Left forelimb (tissue), 1 donor: ENCODE measurements around the gene INTS7.
"Not testable (repeated sequence)": the region's sequence is repeated elsewhere in the genome, so short reads cannot be mapped to it uniquely, and the experiment has no call there.

Source experiments
- DNase-seq: peaks from one replicate; pipeline ENCODE4 v3.0.0-alpha.2; 2018; ENCODE audit warnings: low spot score

INTS7 gene

DNA sequence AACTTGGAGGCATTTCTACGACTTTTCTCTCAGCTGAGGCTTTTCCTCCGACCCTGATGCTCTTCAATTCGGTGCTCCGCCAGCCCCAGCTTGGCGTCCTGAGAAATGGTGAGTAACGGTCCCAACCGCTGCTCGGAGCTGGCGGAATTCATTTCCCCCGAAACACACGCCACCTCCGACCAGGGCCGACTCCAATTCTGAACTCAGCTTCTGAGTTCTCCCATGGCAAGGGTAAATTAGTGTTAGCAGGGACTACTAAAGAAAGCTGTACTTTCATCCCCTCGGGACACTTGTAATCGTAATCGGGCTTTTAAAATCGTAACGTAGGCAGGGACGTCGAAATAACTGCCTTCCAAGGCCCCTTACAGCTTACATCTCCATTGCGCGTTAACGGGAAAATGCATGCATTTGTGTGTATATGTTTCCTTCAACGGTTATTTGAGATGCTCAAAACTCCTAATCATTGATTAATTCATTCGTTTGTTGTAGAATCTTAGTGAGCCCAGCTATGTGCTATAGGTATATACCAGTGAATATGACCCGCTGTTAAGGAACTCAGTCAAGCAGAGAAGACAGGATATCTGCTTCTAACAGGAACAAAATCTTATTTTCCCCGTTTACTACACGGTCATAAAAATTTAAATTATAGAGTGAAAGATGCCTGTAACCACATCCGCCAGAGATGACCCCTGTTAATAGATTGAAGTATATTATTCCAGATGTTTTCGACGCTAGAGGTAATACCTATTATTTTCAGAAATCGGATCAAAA is 663 bp upstream of the INTS7 start:
- no peak for DNase-seq

DNA sequence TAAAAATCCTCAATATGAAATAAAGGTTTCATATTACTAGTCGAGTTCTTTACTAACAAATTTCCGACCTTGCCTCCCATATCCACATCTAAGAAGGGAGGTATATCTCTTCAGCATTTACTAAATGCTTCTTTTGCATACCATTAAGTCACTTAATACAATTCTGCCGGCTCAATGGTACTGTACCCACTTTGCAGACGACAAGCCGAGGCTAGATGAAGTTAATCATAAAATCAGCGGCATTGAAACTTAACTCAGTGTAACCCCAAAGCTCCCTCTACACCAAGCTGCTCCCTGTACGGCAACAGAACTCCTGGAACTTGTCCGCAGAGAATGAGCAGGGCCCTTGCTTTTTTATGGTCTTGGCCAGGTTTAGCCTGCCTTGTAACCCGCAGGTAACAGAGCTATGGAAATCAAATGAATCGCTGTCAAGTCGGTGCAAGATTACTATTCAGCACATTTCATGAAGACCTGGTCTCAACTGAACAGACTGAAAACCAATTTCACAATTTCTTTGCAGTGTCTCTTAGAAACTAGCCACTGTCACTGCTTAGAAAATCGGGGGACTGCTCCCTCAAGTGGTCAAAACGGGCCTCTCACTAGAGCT is 738 bp downstream of the INTS7 start:
- DNase-seq, result no peak

DNA sequence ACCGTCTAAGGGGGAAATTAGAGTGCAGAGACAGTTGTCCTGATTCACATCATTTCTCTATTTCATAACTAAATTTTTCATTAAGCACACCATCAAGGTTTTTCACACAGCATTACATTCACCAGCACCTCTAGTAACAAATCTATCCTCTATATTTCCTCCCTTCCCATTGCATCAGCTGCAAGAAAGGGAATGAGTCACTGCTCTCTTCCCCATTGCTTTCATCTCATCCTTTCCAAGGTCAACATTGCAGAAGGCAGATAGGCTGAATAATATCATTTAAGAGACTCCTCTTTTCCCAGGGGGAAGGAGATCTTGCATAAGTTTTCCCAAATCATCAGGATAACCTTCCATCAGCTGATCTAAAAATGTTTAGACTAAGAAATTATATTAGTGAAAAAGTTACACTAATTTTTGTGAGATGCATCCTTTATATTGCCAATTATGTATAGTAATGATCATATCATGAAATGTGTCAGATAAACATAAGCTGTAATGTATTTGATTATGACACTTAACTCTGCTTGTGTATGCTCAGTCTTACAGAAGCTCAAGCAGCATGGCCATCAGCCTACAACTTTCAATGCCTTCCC is 4.3 kb downstream of the INTS7 start:
- DNase-seq, result no peak

DNA sequence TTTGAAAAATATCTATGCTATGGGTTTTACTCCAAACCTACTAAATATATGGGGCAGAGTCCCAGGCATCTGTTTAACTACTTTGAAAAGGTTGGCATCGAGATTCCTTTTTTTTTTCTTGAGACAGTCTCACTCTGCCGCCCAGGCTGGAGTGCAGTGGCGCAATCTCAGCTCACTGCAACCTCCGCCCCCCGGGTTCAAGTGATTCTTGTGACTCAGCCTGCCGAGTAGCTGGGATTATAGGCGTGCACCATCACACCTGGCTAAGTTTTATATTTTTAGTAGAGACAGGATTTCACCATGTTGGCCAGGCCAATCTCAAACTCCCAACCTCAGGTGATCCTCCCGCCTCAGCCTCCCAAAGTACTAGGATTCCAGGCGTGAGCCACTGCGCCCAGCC is 7.6 kb downstream of the INTS7 start:
- DNase-seq, result not testable (repeated sequence)

DNA sequence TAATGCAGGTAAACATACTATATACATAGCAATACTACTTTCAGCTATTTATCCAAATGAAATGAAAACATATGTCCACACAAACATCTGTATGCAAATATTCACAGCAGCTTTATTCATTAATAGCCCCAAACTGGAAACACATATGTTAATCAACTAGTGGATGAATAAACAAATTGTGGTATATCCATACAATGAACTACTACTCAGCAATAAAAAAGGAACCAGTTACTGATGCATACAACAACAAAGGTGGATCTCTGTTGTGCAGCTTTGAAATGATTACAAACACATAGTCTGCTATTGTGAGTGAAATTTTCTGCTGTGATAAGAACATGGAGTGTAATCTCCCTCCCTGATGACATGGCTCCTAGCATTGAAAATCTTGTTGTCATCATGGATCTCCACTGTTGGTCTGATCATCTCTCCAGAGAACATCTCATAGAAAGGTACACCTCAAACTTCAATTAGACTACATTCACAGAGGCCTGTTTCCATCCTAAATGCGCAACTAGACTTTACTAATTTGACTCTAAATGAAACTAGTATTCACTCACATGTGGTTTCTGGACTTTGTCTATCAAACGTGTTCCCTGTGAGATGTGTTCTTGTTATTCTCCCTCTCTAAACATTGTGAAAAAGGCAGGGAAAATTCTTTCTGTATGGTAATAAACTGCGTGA is 10.7 kb downstream of the INTS7 start:
- DNase-seq, result no peak

DNA sequence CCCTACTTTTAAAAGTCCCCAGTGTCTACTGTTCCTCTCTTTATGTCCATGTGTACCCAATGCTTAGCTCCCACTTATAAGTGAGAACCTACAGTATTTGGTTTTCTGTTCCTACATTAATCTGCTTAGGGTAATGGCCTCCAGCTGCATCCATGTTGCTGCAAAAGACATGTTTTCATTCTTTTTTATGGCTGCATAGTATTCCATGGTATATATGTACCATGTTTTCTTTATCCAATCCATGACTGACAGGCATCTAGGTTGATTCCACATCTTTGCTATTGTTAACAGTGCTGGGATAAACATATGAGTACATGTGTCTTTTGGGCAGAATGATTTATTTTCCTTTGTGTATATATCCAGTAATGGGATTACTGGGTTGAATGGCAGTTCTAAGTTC is 12.4 kb downstream of the INTS7 start:
- not testable (repeated sequence) for DNase-seq

DNA sequence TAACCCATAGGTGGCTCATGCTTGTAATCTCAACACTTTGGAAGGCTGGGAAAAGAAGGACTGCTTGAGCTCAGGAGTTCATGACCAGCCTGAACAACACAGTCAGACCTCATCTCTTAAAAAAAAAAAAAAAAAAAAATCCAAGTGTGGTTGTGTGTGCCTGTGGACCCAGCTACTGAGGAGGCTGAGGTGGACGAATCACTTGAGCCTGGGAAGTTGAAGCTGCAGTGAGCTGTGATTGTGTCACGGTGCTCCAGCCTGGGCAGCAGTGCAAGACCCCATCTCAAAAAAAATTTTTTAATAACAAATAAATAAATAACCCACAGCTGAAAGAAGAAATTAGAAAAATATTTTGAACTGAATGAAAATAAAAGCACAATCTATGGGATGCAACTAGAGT is 13.8 kb downstream of the INTS7 start:
- no peak for DNase-seq

DNA sequence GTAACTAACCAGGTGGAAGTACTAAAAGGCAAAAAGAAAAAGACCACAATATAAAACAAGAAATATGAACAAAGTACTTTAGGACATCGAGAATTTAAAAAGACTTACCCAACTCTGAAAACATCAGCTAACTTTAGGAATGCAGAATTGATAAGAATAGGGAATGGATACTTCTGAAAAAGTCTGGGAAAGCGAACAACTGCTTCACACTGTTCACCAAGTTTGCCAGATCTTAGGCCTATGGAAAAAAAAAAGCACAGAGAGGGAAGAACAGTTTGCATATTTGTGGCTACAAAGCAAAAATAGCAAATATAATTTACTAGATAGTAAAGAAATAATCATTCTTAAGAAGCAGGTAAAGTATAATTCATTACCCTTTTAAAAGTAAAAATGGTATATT is 14.4 kb downstream of the INTS7 start:
- no peak for DNase-seq

DNA sequence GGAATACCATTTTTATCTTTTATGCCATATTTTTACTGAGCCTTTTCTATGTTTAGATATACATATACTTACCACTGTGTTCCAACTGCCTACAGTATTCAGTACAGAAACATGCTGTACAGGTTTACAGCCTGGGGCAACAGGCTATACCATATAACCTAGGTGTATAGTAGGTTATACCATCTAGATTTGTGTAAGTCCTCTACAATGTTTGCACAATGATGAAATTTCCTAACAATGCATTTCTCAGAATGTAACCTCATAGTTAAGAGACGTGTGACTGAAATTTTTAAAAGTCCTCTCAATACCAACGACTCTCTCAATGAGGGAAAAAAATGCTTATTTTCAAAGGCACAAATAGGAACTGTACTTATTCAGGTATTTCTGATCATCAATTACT is 21.7 kb downstream of the INTS7 start:
- DNase-seq, result no peak

DNA sequence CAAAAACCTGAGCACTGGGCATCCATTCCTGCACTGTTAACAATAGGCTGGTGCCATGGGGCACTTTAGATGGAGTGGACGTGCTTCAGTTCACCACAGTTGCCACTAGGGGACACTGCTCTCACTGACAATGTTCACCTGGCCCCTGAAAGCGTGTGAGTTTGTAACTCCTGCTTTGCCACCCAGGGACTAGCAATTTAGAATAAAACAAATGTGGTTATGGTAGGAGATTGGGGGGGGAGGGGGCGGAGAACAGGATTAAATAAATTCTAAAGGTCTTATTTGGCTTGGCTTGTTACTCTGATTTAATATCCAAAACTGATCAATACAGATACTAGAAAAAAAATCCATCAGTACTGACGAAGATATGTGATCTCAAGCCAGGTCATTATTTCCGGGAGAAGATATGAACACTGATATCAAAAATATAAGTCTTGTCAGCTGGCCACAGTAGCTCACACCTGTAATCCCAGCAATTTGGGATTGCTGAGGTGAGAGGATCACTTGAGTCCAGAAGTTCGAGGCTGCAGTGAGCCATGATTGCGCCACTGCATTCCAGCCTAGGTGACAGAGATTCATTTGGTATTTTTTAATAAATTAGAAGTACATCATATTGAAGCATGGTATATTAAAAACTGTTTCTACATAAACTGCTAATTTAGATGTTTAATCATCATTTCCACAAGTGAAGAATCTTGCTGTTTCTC is 23.2 kb downstream of the INTS7 start:
- no peak for DNase-seq

DNA sequence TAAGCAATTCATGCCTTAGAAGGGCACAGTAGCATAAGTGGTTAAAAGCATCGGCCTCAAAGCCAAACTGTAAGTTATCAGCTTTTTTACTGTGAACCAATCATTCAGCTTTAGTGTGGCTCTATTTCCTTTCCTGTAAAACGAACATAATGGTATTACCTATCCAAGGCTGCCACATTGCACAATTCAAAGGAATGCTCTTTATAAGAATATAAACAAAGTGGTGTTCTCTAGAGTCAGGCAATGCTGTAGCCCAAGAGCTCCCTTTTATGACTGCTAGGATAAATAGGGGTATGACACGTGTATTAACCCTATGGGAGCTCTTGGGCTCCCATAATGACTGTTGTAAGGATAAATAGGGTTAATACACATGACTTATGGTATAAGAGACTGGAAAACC is 25.4 kb downstream of the INTS7 start:
- no peak for DNase-seq

DNA sequence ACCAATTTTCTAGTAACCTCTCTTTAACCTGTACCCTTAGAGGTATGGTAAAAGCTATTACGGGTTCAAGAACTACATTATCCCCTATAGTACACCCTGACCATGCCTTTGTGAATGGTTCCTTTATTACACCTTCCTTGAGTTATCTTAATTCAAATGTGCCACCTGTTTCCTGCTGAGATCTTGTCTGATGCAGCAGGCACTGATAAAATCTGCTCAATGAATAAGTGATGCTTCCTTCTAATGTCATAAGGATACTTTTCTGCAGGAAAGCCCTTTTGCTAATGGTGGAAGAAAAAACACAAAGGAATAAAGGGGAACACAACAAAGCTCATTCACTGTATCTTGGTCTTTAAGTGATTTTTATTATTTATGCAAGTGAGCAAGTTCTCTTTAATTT is 25.8 kb downstream of the INTS7 start:
- DNase-seq, result no peak

DNA sequence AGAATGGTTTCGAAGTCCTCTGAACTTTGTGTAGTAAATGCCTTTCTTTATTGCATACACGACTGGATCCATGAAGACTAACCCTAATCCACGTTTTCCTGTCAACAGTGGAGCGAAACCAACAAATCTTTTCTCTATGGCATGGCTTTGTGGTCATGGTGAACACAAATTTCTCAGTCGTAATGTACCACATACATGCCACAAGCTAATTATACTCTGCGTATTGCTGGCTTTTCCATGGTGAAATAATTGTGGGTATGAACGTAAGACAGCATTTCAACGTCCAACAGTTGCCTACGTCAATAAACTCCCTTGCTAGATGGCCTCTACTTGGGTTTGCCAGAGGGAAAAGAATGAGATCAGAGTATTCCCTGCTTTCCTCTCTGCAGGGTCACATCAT is 27.5 kb downstream of the INTS7 start:
- no peak for DNase-seq

DNA sequence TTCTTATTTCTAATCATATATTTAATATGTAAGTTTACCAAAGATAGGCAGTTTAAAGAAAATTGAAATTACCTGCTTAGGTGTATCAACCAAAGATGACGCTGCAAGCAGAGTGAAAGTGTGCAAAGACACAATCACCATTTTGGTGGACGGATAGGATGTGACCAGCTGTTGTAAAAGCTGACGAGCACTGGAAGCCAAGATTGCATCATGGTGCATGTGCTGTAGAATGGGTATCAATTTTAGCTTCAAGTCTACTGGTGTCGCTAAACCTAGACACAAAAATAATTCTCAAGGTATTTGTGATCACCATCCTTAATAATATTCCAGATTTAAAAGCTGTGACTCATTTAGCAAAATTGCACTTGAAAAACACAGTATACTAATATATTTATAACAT is 28.2 kb downstream of the INTS7 start:
- DNase-seq, result no peak

DNA sequence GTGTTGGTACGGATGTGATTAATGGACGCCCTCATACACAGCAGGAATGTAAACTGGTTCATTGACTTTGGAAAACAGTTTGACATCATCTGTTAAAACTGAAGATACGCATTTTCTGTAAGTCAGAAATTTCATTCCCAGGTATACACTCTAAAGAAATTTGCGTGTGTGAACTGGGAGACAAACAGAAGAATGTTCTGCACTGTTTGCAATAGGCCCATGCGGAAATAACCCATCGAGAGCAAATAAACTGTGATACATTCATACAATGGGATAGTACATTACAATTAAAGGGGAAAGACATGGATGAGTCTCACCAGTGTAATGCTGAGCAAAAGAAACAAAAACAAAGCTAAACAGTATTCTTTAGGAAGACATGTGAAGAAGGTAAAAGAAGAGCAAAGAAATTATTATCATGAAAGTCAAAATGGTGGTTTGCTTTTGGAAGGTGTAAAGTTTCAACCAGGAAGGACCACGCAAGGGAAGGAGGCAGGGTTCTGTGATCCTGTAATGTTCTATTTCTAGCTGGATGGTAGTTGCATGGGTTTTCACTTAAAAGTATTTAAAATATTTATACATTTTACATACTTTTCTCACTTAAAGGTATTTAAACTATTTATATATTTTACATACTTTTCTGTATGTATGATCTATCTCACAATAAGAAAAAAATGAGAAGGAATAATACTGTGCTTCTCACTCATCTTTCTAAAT is 30.3 kb downstream of the INTS7 start:
- DNase-seq, result no peak

DNA sequence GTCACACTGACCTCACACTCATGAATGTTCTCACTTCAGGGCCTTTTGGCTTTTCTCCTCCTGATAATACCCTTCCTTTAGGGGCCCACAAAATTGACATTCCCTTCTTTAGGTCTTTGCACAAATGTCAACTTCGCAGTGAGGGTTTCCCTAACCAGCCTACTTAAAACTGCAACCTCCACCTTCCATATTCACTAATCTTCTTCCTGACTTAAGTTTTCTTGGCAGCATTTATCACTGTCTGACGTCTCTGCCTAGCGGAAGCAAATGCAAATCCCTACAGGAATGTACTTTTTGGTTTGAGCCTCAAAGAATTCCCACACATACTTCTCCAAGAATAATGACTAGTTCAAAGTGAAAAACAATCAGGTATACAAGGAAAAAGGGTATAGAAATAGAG is 32.8 kb downstream of the INTS7 start:
- DNase-seq, result no peak

DNA sequence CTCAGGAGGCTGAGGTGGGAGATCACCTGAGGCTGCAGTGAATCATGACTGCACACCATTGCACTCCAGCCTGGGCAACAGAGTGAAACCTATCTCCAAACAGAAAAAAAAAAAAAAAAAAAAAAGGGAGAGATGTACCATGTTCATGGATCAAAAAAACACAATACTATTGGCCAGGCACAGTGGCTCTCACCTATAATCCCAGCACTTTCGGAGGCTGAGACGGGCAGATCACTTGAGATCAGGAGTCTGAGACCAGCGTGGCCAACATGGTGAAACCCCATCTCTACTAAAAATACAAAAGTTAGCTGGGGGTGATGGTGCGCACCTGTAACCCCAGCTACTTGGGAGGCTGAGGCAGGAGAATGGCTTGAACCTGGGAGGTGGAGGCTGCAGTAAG is 37.9 kb downstream of the INTS7 start:
- not testable (repeated sequence) for DNase-seq

DNA sequence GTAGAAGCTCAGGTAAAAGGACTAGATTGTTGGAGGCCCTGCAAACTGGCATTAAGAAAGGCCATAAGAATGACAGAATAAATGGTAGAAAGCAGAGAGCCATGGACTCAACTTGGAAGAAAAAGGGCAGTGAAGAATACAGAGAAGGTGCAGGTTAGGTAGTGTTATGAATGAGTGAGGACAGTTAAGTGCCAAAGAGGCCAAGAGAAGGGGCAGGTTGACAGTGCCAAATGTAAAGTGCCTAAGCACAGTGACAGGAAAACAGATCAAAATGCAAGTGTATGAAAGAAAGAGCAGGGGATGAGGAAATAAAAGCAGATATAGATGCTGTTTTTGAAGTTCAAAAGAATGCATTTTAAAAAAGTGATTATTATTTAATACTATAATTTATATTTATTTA is 43.7 kb downstream of the INTS7 start:
- no peak for DNase-seq

DNA sequence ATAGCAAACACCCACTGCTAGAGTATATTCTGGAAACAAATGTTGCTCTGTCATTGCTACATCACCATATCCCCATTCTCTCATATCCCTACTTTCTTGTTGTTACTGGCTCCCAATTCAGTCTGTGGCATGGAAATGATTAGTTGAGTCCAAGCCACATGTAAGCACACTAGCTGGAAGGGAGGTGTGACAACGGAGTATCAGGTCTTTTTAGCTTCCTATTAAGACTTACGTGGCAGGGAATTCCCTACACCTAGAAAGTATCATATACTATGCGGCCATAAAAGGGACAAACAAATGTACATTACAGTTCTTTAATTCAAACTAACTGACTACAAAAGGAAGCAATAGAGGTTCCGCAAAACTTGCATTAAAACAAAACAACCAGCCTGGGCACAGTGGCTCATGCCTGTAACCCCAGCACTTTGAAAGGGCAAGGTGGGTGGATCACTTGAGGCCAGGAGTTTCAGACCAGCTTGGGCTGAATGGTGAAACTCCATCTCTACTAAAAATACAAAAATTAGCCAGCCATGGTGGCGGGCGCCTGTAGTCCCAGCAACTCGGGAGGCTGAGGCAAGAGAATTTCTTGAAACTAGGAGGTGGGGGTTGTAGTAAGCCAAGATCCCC is 48.6 kb downstream of the INTS7 start:
- DNase-seq, result no peak

DNA sequence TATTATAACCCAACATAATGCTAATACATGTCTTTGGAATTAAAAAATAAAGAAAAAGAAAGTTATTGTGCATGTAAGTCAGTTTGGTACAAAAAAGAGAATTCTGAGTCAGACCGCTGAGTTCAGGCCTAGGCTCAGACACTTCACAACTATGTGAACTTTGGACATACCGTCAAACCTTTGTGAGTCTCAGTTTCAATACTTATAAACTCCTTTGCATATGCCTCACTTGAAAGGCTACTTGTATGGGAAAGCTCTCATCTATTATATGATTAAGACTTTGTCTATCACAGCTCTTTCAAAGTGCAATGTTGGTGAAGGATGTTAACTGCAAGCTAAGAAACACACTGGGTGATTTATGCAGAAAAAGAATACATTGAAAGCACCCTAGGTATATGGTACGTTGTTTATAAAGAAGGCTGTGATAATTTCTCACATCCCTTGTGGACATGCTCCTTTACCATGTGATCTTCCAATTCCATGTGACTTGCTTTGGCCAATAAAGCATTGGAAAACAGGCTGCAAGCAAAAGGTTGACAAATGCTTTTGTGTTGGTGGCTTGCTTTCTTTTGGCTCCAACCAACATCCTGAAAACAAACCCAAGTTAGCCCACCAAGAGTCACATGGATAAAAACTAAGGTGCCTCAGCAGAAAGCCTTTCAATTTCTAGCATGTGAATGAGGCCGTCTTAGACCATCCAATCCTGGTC is 49.6 kb downstream of the INTS7 start:
- no peak for DNase-seq

DNA sequence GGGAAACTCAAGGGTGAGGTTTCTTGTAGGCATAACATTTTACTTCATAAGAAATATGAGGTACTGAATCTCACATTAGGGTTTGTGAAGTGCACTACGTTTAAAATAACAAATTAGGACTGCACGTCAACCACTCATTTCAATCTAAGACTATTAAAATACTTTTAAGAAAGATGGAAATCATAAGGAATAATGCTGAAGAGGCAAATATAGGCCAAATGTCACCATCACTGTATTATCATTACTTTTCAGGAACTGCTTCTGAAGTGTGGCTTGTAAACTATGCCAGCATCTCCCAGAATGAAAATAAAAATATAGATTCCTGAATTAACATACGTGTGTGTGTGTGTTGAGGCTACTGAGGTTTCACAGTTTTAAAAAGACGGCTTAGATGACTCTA is 56.8 kb downstream of the INTS7 start:
- no peak for DNase-seq
